ENCODE data around the gene TAX1BP3. TPM values are rescaled to one million over a fixed set of nuclear protein-coding genes. Genes with fewer than 3 reads are reported as not detected.
A peak's percentile ranks its signal among the peaks of the same experiment; 100 is the strongest.

Gene TAX1BP3
- total RNA-seq, 1 donor from 2014 or later, result 29.3 TPM

DNA sequence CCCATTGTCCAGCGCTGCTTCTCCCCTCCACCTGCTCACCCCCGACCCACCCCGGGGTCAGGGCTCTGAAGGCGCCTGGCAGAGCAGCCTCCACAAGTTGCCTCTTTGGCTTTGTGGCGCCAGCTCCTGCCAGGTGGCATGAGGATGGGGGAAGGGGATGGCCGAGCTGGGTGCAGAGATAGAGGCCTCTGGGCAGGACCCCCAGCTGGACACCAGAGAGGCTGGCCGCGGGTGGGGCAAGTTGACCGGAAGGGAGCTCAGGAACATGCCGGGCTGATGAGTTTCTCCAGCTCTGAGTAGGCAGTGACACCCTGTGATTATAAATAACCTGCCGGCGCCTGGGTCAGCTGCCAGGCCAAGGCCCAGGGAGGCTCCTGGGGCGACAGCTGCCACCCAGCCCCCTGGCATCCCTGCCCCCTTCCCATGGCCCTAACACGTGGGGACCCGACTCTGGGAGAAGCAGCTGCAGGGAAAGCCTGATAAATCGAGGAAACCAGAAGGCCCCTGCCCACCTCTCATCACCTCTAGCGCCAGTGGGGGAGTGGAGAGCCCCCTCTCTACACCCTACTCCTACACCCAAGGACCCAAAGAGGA is 26.8 kb upstream of the TAX1BP3 start:
- peaks cover 22% of the 10 kb centered on the region for H3K36me3 Mint-ChIP-seq (ENCODE audit: low read depth)
- peaks cover 4% of the 10 kb centered on the region for H3K9me3 Mint-ChIP-seq
- H3K27ac Mint-ChIP-seq, result peak overlapping the region; percentile 70
- H3K4me3 Mint-ChIP-seq, result peak overlapping the region; percentile 98
- DNase-seq (ENCODE audit: low spot score), result no peak
- intact Hi-C loops (cut with micrococcal nuclease), result loop anchor here (2.0 kb wide), 1 partner anchor 26 kb away; the partner anchor contains the start of genes EMC6 and TAX1BP3
- peaks cover 40% of the 10 kb centered on the region for H3K4me1 Mint-ChIP-seq (ENCODE audit: low read depth)
- no peaks in the 10 kb centered on the region for H3K27me3 Mint-ChIP-seq (ENCODE audit: insufficient read depth)

DNA sequence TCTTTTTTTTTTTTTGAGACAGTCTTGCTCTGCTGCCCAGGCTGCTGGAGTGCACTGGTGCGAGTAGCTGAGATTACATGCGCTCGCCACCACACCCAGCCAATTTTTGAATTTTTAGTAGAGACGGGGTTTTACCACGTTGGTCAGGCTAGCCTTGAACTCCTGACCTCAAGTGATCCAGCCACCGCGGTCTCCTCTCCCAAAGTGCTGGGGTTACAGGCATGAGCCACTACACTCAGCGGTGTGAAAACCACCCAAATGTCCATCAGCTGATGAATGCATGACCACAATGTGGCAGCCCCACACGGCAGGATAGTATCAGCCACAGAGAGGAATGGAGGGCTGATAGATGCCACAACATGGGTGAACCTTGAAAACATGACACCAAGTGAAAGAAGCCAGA is 25.5 kb upstream of the TAX1BP3 start:
- H3K4me1 Mint-ChIP-seq (ENCODE audit: low read depth), result peaks cover 40% of the 10 kb centered on the region
- intact Hi-C loops (cut with micrococcal nuclease), result loop anchor here (2.0 kb wide), 1 partner anchor 25 kb away; the partner anchor contains the start of genes EMC6 and TAX1BP3
- DNase-seq (ENCODE audit: low spot score), result peak; percentile 38
- peak overlapping the region; percentile 89 for H3K27ac Mint-ChIP-seq
- peaks cover 26% of the 10 kb centered on the region for H3K36me3 Mint-ChIP-seq (ENCODE audit: low read depth)
- no peaks in the 10 kb centered on the region for H3K27me3 Mint-ChIP-seq (ENCODE audit: insufficient read depth)
- H3K9me3 Mint-ChIP-seq, result peaks cover 4% of the 10 kb centered on the region
- peak overlapping the region; percentile 98 for H3K4me3 Mint-ChIP-seq

DNA sequence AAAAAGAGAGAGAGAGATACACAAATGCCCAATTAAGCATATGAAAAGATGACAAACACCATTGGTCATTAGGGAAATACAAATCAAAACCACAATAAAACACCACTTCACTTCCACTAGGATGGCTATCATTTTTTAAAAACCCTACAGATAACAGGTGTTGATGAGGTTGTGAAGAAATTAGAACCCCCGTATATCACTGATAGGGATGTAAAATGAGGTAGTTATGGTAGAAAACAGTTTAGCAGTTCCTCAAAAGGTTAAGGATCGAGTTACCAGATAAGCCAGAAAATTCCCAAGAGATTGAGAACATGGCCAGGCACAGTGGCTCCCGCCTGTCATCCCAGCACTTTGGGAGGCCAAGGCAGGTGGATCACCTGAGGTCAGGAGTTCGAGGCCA is 24.8 kb upstream of the TAX1BP3 start:
- Mint-ChIP-seq H3K27me3 (ENCODE audit: insufficient read depth) (no peaks in the 10 kb centered on the region), H3K4me3 (peak overlapping the region; percentile 77), H3K36me3 (ENCODE audit: low read depth) (peaks cover 30% of the 10 kb centered on the region), H3K9me3 (no peaks in the 10 kb centered on the region), H3K27ac (peak overlapping the region; percentile 18), H3K4me1 (ENCODE audit: low read depth) (peaks cover 40% of the 10 kb centered on the region)
- intact Hi-C loops (cut with micrococcal nuclease), result no loop called here
- no peak for DNase-seq (ENCODE audit: low spot score)

DNA sequence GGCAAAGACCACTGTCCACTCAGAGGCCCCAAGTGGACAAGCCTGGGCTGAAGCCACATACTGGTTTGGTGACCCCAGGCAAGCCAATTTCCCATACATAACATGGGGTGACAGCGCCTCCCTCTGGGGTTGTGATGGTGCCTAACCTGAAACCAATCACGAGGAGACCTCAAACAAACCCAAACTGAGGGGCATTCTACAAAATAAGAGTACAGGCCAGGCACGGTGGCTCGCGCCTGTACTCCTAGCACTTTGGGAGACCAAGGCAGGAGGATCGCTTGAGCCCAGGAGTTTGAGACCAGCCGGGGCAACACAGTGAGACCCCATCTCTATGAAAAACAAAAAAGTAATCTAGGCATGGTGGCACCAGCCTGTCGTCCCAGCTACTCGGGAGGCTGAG is 24.0 kb upstream of the TAX1BP3 start:
- intact Hi-C loops (cut with micrococcal nuclease), result no loop called here
- peak overlapping the region; percentile 55 for H3K27ac Mint-ChIP-seq
- peak overlapping the region; percentile 77 for H3K4me3 Mint-ChIP-seq
- DNase-seq (ENCODE audit: low spot score), result no peak
- H3K9me3 Mint-ChIP-seq, result no peaks in the 10 kb centered on the region
- peaks cover 40% of the 10 kb centered on the region for H3K4me1 Mint-ChIP-seq (ENCODE audit: low read depth)
- H3K36me3 Mint-ChIP-seq (ENCODE audit: low read depth), result peaks cover 30% of the 10 kb centered on the region
- H3K27me3 Mint-ChIP-seq (ENCODE audit: insufficient read depth), result no peaks in the 10 kb centered on the region

DNA sequence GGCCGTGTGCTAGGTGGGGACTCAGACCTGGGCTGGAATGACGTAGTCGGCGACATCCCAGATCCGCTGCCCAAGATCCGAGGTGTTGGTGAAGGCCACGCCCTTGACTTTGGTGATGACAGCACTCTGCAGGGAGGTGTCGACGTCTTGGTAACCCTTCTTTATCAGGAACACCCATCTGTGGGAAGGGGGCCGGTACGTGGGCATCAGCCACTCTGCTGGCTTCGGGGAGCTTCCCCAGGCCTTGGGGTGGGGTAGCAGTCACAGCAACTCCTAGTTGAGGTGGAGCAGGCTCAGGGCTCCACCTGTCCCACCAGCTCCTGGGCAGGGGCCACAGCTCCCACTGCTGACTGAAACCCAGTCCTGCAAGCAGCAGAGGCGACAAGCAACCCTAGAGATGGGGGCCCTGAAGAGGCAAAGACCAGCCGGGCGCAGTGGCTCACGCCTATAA is 23.3 kb upstream of the TAX1BP3 start:
- Mint-ChIP-seq H3K9me3 (no peaks in the 10 kb centered on the region), H3K27me3 (ENCODE audit: insufficient read depth) (no peaks in the 10 kb centered on the region), H3K36me3 (ENCODE audit: low read depth) (peaks cover 30% of the 10 kb centered on the region), H3K27ac (no peak overlapping the region), H3K4me1 (ENCODE audit: low read depth) (peaks cover 40% of the 10 kb centered on the region), H3K4me3 (no peak overlapping the region)
- intact Hi-C loops (cut with micrococcal nuclease), result no loop called here
- no peak for DNase-seq (ENCODE audit: low spot score)

DNA sequence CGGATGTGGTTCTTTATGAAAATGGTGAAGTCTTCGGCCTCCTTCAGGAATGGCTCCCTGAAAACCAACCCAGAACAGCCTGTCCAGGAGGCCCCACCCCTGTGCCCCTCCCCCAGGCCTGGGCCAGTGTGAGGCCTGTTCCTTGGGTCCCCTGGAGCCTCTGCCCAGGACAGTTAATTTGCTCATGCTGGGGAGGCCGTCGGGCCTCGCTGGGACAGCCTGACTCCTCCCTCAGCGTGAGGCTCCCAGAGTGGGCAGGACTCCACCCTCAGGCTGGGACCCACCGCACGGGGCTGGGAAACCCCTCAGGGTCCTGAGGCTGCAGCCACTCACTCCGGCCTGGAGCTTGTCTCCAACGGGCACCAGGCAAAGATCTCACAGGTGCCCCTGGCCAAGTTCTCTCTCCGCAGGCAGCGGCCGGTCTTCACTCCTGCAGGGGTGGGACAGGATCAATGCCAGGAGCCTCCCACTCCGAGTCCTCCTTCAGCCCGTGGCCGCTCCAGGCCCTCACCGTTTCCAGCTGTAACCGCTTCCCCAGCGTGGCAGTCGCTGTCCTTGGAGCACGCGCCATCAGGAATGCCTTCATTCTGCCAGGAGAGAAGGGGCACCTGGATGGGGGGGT is 21.8 kb upstream of the TAX1BP3 start:
- intact Hi-C loops (cut with micrococcal nuclease), result no loop called here
- H3K4me3 Mint-ChIP-seq, result no peak overlapping the region
- H3K27ac Mint-ChIP-seq, result no peak overlapping the region

DNA sequence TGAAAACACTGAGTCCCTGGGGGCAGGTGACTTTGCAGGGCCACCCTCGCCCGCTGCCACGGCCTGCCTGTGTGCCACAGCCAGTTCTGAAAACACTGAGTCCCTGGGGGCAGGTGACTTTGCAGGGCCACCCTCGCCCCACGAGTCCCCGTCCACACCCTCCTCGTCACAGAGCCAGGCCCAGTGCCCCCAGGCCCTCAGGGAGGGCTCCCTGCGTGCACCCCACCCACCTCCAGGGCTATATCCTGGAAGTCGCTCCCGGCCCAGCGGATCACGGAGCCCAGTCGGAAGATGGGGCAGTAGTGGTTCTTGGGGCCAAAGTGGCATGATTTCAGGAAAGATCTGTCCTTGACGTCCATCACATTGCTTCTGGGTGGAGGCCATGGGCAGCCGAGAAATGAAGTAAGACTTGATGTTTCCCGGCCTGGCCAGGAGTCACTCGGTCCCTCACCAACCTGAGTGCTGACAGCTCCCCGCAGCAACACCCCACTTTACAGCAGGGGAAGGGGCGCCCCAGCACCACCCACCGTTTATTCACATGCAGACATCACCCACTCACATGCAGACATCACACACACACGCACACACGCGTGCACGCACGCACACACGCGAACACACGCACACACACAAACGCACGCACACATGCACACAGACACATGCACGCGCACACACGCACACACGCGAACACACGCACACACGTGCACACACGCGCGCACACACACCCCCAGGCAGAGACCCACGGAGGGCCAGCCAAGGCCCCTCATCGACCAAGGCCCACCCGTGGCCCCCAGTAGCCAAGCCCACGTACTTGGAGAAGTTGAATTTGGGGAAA is 21.1 kb upstream of the TAX1BP3 start:
- no peak overlapping the region for H3K27ac Mint-ChIP-seq
- H3K27me3 Mint-ChIP-seq (ENCODE audit: insufficient read depth), result no peaks in the 10 kb centered on the region
- H3K9me3 Mint-ChIP-seq, result no peaks in the 10 kb centered on the region
- intact Hi-C loops (cut with micrococcal nuclease), result no loop called here
- DNase-seq (ENCODE audit: low spot score), result no peak
- H3K4me3 Mint-ChIP-seq, result no peak overlapping the region
- peaks cover 28% of the 10 kb centered on the region for H3K36me3 Mint-ChIP-seq (ENCODE audit: low read depth)
- peaks cover 37% of the 10 kb centered on the region for H3K4me1 Mint-ChIP-seq (ENCODE audit: low read depth)

More for the DNA sequence above, 21.8 kb upstream of the TAX1BP3 start:
- H3K9me3 Mint-ChIP-seq, result no peaks in the 10 kb centered on the region
- no peaks in the 10 kb centered on the region for H3K27me3 Mint-ChIP-seq (ENCODE audit: insufficient read depth)
- peaks cover 40% of the 10 kb centered on the region for H3K4me1 Mint-ChIP-seq (ENCODE audit: low read depth)
- peaks cover 30% of the 10 kb centered on the region for H3K36me3 Mint-ChIP-seq (ENCODE audit: low read depth)
- no peak for DNase-seq (ENCODE audit: low spot score)

DNA sequence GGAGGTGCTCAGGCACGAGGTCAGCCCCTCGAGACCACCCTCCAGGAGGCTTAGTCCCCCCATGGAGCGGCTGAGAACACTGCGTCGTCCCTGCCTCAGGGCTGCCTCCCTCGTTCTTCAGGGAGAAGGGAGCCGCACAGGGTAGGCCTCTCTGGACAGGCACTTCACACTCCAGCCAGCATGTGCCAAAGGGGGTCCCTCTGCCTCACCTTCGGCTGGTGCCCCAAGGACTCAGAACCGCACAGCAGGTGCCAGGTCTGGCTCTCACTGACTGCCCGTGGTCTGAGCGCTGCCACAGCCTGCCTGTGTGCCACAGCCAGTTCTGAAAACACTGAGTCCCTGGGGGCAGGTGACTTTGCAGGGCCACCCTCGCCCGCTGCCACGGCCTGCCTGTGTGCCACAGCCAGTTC is 20.5 kb upstream of the TAX1BP3 start:
- H3K27ac Mint-ChIP-seq, result no peak overlapping the region
- H3K4me3 Mint-ChIP-seq, result no peak overlapping the region
- no peak for DNase-seq (ENCODE audit: low spot score)
- H3K9me3 Mint-ChIP-seq, result no peaks in the 10 kb centered on the region
- H3K36me3 Mint-ChIP-seq (ENCODE audit: low read depth), result peaks cover 24% of the 10 kb centered on the region
- H3K4me1 Mint-ChIP-seq (ENCODE audit: low read depth), result peaks cover 31% of the 10 kb centered on the region
- no peaks in the 10 kb centered on the region for H3K27me3 Mint-ChIP-seq (ENCODE audit: insufficient read depth)
- intact Hi-C loops (cut with micrococcal nuclease), result no loop called here

DNA sequence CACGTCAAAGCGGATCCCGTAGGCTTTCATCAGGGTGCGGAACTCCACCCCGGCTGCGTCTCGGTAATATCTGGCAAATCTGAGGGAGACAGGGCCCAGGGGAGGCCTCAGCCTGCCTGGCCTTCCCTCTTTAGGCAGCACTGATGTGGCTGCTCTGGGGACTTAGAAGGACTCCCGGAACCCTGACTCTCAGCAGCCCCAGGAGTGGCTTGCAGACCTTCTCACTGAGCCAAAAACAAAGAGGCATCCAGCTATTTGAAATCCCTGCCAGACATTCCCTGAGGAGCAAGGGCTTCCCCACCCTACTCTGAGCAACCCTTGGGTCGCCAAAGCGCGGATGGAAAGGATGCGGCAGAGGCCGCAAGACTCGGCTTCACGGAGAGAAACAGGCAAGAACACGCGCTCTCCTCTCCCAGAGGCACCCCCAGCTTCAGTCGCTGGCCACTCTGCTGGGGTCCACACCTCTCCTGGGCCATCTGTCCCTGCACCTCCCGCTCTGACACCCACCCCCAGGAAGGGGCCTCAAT is 19.7 kb upstream of the TAX1BP3 start:
- intact Hi-C loops (cut with micrococcal nuclease), result no loop called here
- H3K36me3 Mint-ChIP-seq (ENCODE audit: low read depth), result peaks cover 24% of the 10 kb centered on the region
- DNase-seq (ENCODE audit: low spot score), result no peak
- H3K27ac Mint-ChIP-seq, result peak overlapping the region; percentile 40
- peaks cover 29% of the 10 kb centered on the region for H3K4me1 Mint-ChIP-seq (ENCODE audit: low read depth)
- H3K4me3 Mint-ChIP-seq, result no peak overlapping the region
- no peaks in the 10 kb centered on the region for H3K9me3 Mint-ChIP-seq
- no peaks in the 10 kb centered on the region for H3K27me3 Mint-ChIP-seq (ENCODE audit: insufficient read depth)

DNA sequence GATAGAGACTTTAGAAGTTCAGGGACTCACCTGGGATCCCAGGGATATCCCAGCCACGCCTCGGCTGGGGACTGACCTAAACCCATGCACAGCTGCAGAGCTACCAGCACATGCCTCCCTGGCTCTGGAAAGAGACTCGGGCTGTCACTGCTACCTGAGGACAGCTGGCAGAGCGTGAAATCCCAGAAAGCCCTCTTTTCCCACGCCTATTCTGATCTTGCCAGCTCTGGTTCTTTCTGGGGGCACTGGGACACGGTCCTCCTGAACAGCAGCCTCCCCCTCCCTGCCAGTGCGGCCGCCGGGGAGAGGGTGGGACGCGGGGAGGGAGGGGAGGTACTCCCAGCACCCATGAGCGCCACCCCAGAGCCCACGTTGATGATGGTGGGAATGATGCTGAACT is 16.8 kb upstream of the TAX1BP3 start:
- peaks cover 26% of the 10 kb centered on the region for H3K36me3 Mint-ChIP-seq (ENCODE audit: low read depth)
- peaks cover 23% of the 10 kb centered on the region for H3K4me1 Mint-ChIP-seq (ENCODE audit: low read depth)
- H3K4me3 Mint-ChIP-seq, result no peak overlapping the region
- no peak overlapping the region for H3K27ac Mint-ChIP-seq
- intact Hi-C loops (cut with micrococcal nuclease), result no loop called here
- H3K9me3 Mint-ChIP-seq, result no peaks in the 10 kb centered on the region
- DNase-seq (ENCODE audit: low spot score), result no peak
- H3K27me3 Mint-ChIP-seq (ENCODE audit: insufficient read depth), result no peaks in the 10 kb centered on the region

DNA sequence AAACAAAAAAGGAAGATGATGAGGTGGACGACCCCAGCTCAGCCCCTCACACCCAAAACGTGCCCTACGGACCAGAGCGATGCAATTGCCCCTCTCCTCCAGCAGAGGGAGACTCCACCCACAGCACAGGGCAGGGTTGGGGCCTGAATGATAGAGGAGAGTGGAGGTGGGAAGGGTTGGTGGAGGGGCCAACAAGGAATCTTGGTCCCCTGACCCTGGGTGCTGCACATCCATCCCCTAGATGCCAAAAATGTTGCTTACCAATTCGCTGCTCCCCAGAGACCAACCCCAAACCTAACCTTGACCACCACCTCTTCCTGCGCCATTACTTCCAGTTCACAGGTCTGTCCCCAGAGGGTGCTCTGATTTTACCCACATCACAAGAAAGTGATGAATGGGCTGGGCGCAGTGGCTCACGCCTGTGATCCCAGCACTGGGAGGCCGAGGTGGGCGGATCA is 14.7 kb upstream of the TAX1BP3 start:
- H3K27me3 Mint-ChIP-seq (ENCODE audit: insufficient read depth), result no peaks in the 10 kb centered on the region
- no peak overlapping the region for H3K4me3 Mint-ChIP-seq
- peaks cover 19% of the 10 kb centered on the region for H3K4me1 Mint-ChIP-seq (ENCODE audit: low read depth)
- H3K27ac Mint-ChIP-seq, result peak overlapping the region; percentile 28
- no peaks in the 10 kb centered on the region for H3K9me3 Mint-ChIP-seq
- intact Hi-C loops (cut with micrococcal nuclease), result loop anchor here (2.0 kb wide), 3 partner anchors 40 to 144 kb away; partner anchors contain the start of gene HASPIN
- peaks cover 18% of the 10 kb centered on the region for H3K36me3 Mint-ChIP-seq (ENCODE audit: low read depth)
- no peak for DNase-seq (ENCODE audit: low spot score)

DNA sequence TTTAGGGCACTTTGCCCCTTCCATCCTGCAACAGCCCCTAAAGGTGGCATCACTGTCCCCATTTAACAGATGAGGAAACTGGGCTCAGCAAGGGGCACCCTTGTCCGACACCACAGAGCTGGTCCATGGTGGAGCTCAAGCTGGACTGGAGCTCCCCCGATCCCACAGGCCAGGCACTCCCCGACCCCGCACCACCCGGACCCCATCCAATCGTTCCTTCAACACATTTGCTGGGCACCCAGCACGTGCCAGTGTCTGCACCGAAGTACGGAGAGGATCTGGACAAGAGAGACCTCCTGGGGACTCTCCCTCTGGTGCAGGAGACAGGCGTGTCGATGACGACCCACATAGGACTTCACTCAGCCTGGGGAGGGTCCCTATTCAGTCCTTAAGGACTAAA is 13.7 kb upstream of the TAX1BP3 start:
- H3K4me1 Mint-ChIP-seq (ENCODE audit: low read depth), result peaks cover 19% of the 10 kb centered on the region
- intact Hi-C loops (cut with micrococcal nuclease), result loop anchor here (2.0 kb wide), 3 partner anchors 41 to 145 kb away; partner anchors contain the start of gene HASPIN
- peak overlapping the region; percentile 31 for H3K27ac Mint-ChIP-seq
- H3K27me3 Mint-ChIP-seq (ENCODE audit: insufficient read depth), result no peaks in the 10 kb centered on the region
- no peaks in the 10 kb centered on the region for H3K9me3 Mint-ChIP-seq
- peaks cover 25% of the 10 kb centered on the region for H3K36me3 Mint-ChIP-seq (ENCODE audit: low read depth)
- no peak overlapping the region for H3K4me3 Mint-ChIP-seq
- DNase-seq (ENCODE audit: low spot score), result no peak

Measured in activated T-helper 1 cell treated with anti-CD3 and anti-CD28 coated beads, Interleukin-12 subunit alpha, Interleukin-12 subunit beta, Interleukin-2, Interleukin-4 antibody, amounts not matched to agents 30 ng/mL and 10 ng/mL and 1 ng/mL, durations not matched to agents 14 hours and 24 hours and 36 hours (primary cell).